Measurements from ENCODE around the gene ADORA2A. TPM values are rescaled to one million over a fixed set of nuclear protein-coding genes. Genes with fewer than 3 reads are reported as not detected.

The ADORA2A gene
- polyA plus RNA-seq, 2 of the 4 experiments (the other 2 are of a cell fraction) = 0.48 to 1.8 TPM

GRCh38 chr22:24408630-24409029 lies 18.8 kb upstream of the ADORA2A start:
- FAIRE-seq = no peak
- H3K4me2 ChIP-seq = no peak overlapping the region
- WGBS (ENCODE audit: missing lambda C conversion rate) = 78% methylated on average over 4 of the region's 7 CpGs
- ChIA-PET CTCF (interaction anchor here (1.1 kb wide), 2 partner anchors 15 to 117 kb away, joined by 3 read pairs; no protein-coding TSS in a partner anchor), POLR2A (no interaction called here)
- TF ChIP-seq SMC3 (IDR thresholded peaks at IDR 0.05) (no peak), NPAS2 (CRISPR knock-in tag; IDR thresholded peaks at IDR 0.05; ENCODE audit: borderline replicate concordance) (no peak), HOXB13 (CRISPR knock-in tag; IDR thresholded peaks at IDR 0.05; ENCODE audit: low read depth) (no peak), MAX (IDR thresholded peaks at IDR 0.05) (no peak)
- H3K4me3 ChIP-seq = no peak overlapping the region
- no peak for DNase-seq (ENCODE audit: low read depth in 1 of 2, low spot score in 1 of 2)
- H3K27ac ChIP-seq = no peak overlapping the region
- H3K9me3 ChIP-seq = no peaks in the 10 kb centered on the region
- ATAC-seq = no peak
- H3K4me1 ChIP-seq = peaks cover 13% of the 10 kb centered on the region; the same call in 2 of the 3 replicates

GRCh38 chr22:24409707-24410106 lies 17.7 kb upstream of the ADORA2A start:
- no peak for TF ChIP-seq RFX5 (IDR thresholded peaks at IDR 0.05)
- no peak for TF ChIP-seq JUNB (IDR thresholded peaks at IDR 0.05)
- no peak for TF ChIP-seq MAFK (IDR thresholded peaks at IDR 0.05; ENCODE audit: partially characterized antibody)
- TF ChIP-seq FOSB (CRISPR knock-in tag; IDR thresholded peaks at IDR 0.05) = no peak
- TF ChIP-seq FOXS1 (CRISPR knock-in tag; IDR thresholded peaks at IDR 0.05) = no peak
- no peak for TF ChIP-seq PHF8 (IDR thresholded peaks at IDR 0.05; ENCODE audit: borderline replicate concordance, low read depth)
- no peak for TF ChIP-seq ZC3H11A (IDR thresholded peaks at IDR 0.05)
- TF ChIP-seq POLR2AphosphoS2 (conservative IDR thresholded peaks at IDR 0.05; ENCODE audit: low read length) = no peak
- no peak for TF ChIP-seq TP53 (CRISPR knock-in tag; IDR thresholded peaks at IDR 0.05)
- no peak for TF ChIP-seq KDM1A (IDR thresholded peaks at IDR 0.05; ENCODE audit: low read depth)
- no peak for TF ChIP-seq RARB (CRISPR knock-in tag; IDR thresholded peaks at IDR 0.05)
- TF ChIP-seq PBX3 (IDR thresholded peaks at IDR 0.05) = no peak
- TF ChIP-seq KDM5A (IDR thresholded peaks at IDR 0.05) = no peak
- no peak for TF ChIP-seq REST (IDR thresholded peaks at IDR 0.05)
- no peak for TF ChIP-seq FOSL2 (IDR thresholded peaks at IDR 0.05)
- no peak for TF ChIP-seq FOSL2 (CRISPR knock-in tag; IDR thresholded peaks at IDR 0.05)
- no peak for ATAC-seq
- ChIA-PET POLR2A (no interaction called here), CTCF (interaction anchor here (1.1 kb wide), 2 partner anchors 14 to 116 kb away, joined by 3 read pairs; no protein-coding TSS in a partner anchor)
- peaks cover 13% of the 10 kb centered on the region; the same call in 2 of the 3 replicates for H3K4me1 ChIP-seq
- no peak overlapping the region for H3K4me2 ChIP-seq
- no peak overlapping the region for H3K27ac ChIP-seq
- no peak for DNase-seq (ENCODE audit: low read depth in 1 of 2, low spot score in 1 of 2)
- no peak overlapping the region for H3K4me3 ChIP-seq
- no peak for FAIRE-seq
- 77% methylated on average over 9 of the region's 9 CpGs for WGBS (ENCODE audit: missing lambda C conversion rate)
- no peaks in the 10 kb centered on the region for H3K9me3 ChIP-seq

Data from A549 (cell line).